ENCODE results near the gene LSM10. TPM values are rescaled to one million over a fixed set of nuclear protein-coding genes. Genes with fewer than 3 reads are reported as not detected.

LSM10 gene
- total RNA-seq, 1 donor from 2014 or later = 44.4 TPM

GRCh38 chr1:36420409-36420808 lies 22.7 kb upstream of the LSM10 start:
- H3K27me3 Mint-ChIP-seq (ENCODE audit: unreplicated experiment) = no peaks in the 10 kb centered on the region
- H3K9me3 Mint-ChIP-seq (ENCODE audit: unreplicated experiment) = no peaks in the 10 kb centered on the region
- H3K4me1 Mint-ChIP-seq (ENCODE audit: low read depth, unreplicated experiment) = peaks cover 3% of the 10 kb centered on the region
- no peak overlapping the region for H3K4me3 Mint-ChIP-seq (ENCODE audit: unreplicated experiment)
- no peak for TF ChIP-seq CTCF (IDR thresholded peaks at IDR 0.05; ENCODE audit: partially characterized antibody, unreplicated experiment)
- DNase-seq = no peak
- H3K27ac Mint-ChIP-seq (ENCODE audit: unreplicated experiment) = no peak overlapping the region
- H3K36me3 Mint-ChIP-seq (ENCODE audit: unreplicated experiment) = no peaks in the 10 kb centered on the region

- H3K9me3 Mint-ChIP-seq (ENCODE audit: unreplicated experiment) = no peaks in the 10 kb centered on the region
- no peak overlapping the region for H3K27ac Mint-ChIP-seq (ENCODE audit: unreplicated experiment)
- no peak overlapping the region for H3K4me3 Mint-ChIP-seq (ENCODE audit: unreplicated experiment)
- no peak for TF ChIP-seq CTCF (IDR thresholded peaks at IDR 0.05; ENCODE audit: partially characterized antibody, unreplicated experiment)
- no peak for DNase-seq
- peaks cover 3% of the 10 kb centered on the region for H3K4me1 Mint-ChIP-seq (ENCODE audit: low read depth, unreplicated experiment)
- no peaks in the 10 kb centered on the region for H3K27me3 Mint-ChIP-seq (ENCODE audit: unreplicated experiment)
- no peaks in the 10 kb centered on the region for H3K36me3 Mint-ChIP-seq (ENCODE audit: unreplicated experiment)
These were observed 21.9 kb upstream of the LSM10 start for GRCh38 chr1:36419569-36419968.

GRCh38 chr1:36419140-36419539 lies 21.4 kb upstream of the LSM10 start:
- no peaks in the 10 kb centered on the region for H3K9me3 Mint-ChIP-seq (ENCODE audit: unreplicated experiment)
- no peak for TF ChIP-seq CTCF (IDR thresholded peaks at IDR 0.05; ENCODE audit: partially characterized antibody, unreplicated experiment)
- DNase-seq = no peak

GRCh38 chr1:36417931-36418330 lies 20.2 kb upstream of the LSM10 start:
- no peaks in the 10 kb centered on the region for H3K36me3 Mint-ChIP-seq (ENCODE audit: unreplicated experiment)
- no peak for DNase-seq
- H3K27ac Mint-ChIP-seq (ENCODE audit: unreplicated experiment) = no peak overlapping the region
- no peak for TF ChIP-seq CTCF (IDR thresholded peaks at IDR 0.05; ENCODE audit: partially characterized antibody, unreplicated experiment)
- no peak overlapping the region for H3K4me3 Mint-ChIP-seq (ENCODE audit: unreplicated experiment)
- no peaks in the 10 kb centered on the region for H3K9me3 Mint-ChIP-seq (ENCODE audit: unreplicated experiment)
- H3K4me1 Mint-ChIP-seq (ENCODE audit: low read depth, unreplicated experiment) = peaks cover 3% of the 10 kb centered on the region
- no peaks in the 10 kb centered on the region for H3K27me3 Mint-ChIP-seq (ENCODE audit: unreplicated experiment)

More at GRCh38 chr1:36419140-36419539, 21.4 kb upstream of the LSM10 start:
- peaks cover 3% of the 10 kb centered on the region for H3K4me1 Mint-ChIP-seq (ENCODE audit: low read depth, unreplicated experiment)
- no peaks in the 10 kb centered on the region for H3K27me3 Mint-ChIP-seq (ENCODE audit: unreplicated experiment)
- no peak overlapping the region for H3K4me3 Mint-ChIP-seq (ENCODE audit: unreplicated experiment)
- no peaks in the 10 kb centered on the region for H3K36me3 Mint-ChIP-seq (ENCODE audit: unreplicated experiment)
- H3K27ac Mint-ChIP-seq (ENCODE audit: unreplicated experiment) = no peak overlapping the region

- Mint-ChIP-seq H3K4me3 (ENCODE audit: unreplicated experiment) (no peak overlapping the region), H3K9me3 (ENCODE audit: unreplicated experiment) (peaks cover 1% of the 10 kb centered on the region), H3K27me3 (ENCODE audit: unreplicated experiment) (peaks cover 3% of the 10 kb centered on the region), H3K4me1 (ENCODE audit: low read depth, unreplicated experiment) (peaks cover 1% of the 10 kb centered on the region), H3K27ac (ENCODE audit: unreplicated experiment) (no peak overlapping the region), H3K36me3 (ENCODE audit: unreplicated experiment) (peaks cover 5% of the 10 kb centered on the region)
- no peak for TF ChIP-seq CTCF (IDR thresholded peaks at IDR 0.05; ENCODE audit: partially characterized antibody, unreplicated experiment)
- no peak for DNase-seq
These were observed 18.1 kb upstream of the LSM10 start for GRCh38 chr1:36415661-36416326.
